T-helper 2 cell treated with Interferon-gamma antibody and Interleukin-4, amounts not matched to agents 5 μg/mL and 100 μg/mL, for 36 hours (primary cell): ENCODE data around the gene WDR73.
A peak's percentile ranks its signal among the peaks of the same experiment; 100 is the strongest.

Source experiments
- DNase-seq: peaks from one replicate; pipeline ENCODE4 v3.0.0; 2021; ENCODE audit warnings: low spot score
- H3K27ac Mint-ChIP-seq: one replicate; pipeline ENCODE4 v1.8.0; 2021; ENCODE audit warnings: mild to moderate bottlenecking, mixed read lengths
- H3K27me3 Mint-ChIP-seq: one replicate; pipeline ENCODE4 v1.8.0; 2021; ENCODE audit warnings: low read depth, mixed read lengths
- H3K36me3 Mint-ChIP-seq: one replicate; pipeline ENCODE4 v1.8.0; 2021; ENCODE audit warnings: low read depth, mixed read lengths
- H3K4me1 Mint-ChIP-seq: one replicate; pipeline ENCODE4 v1.8.0; 2021; ENCODE audit warnings: low read depth, mixed read lengths
- H3K4me3 Mint-ChIP-seq: one replicate; pipeline ENCODE4 v1.8.0; 2022; ENCODE audit warnings: mild to moderate bottlenecking, moderate library complexity, mixed read lengths
- H3K9me3 Mint-ChIP-seq: one replicate; pipeline ENCODE4 v1.8.0; 2021; ENCODE audit warnings: mixed read lengths

Gene WDR73

DNA sequence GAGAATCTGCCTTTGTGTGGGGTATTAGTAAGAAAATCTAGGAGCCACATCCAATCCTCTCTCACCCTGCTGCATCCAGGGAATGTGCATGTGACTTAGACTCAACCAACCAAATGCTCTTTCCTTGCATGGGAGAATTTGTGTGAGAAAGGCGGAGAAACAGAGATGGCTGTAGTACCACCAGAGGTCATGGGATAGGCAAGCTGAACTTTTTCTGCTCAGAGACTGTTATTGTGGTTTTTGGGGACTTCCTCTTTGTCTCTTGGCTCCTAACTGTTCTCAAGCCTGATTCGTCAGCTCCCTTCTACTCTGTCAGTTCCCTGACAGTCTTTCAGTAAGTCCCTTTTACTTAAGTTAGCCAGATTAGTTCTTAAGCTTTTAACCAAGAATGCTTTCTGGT is 55.8 kb downstream of the WDR73 start:
- H3K27me3 Mint-ChIP-seq: no peaks in the 10 kb centered on the region
- peaks cover 44% of the 10 kb centered on the region for H3K4me1 Mint-ChIP-seq
- peak overlapping the region; percentile 79 for H3K27ac Mint-ChIP-seq
- no peaks in the 10 kb centered on the region for H3K9me3 Mint-ChIP-seq
- H3K4me3 Mint-ChIP-seq: peak overlapping the region; percentile 64
- peak; percentile 27 for DNase-seq
- peaks cover 2% of the 10 kb centered on the region for H3K36me3 Mint-ChIP-seq

DNA sequence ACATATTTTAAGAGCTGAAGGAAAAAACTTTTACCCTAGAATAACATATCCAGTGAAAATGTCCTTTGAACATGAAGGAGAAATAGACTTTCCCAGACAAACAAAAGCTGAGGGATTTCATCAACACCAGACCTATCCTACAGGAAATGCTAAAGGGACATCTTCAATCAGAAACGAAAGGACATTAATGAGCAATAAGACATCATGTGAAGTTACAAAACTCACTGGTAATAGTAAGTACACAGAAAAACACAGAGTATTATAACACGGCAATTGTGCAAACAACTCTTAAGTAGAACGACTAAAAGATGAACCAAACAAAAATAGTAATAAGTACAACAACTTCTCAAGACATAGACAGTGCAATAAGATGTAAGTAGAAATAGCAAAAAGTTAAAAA is 56.8 kb downstream of the WDR73 start:
- Mint-ChIP-seq H3K9me3 (no peaks in the 10 kb centered on the region), H3K27me3 (peaks cover 3% of the 10 kb centered on the region), H3K36me3 (peaks cover 2% of the 10 kb centered on the region), H3K4me1 (peaks cover 40% of the 10 kb centered on the region), H3K27ac (no peak overlapping the region), H3K4me3 (no peak overlapping the region)
- DNase-seq: no peak

DNA sequence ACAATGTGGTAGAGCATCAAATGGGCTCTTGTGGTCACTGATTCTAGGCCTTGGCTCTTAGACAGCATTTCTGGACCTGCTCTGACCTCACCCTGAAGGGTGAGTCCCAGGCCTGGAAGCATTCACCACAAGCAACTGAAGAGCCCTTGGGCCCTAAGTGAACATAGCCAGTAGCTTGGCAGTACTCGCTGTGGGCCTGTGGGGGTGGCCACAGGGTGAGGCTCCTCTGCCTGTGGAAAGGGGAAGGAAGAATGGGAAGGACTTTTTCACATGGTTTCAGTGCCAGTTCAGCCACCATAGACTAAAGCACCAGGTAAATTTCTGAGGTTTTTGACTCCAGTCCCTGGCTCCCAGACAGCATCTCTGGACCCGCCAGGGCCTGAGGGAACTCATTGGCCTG is 58.4 kb downstream of the WDR73 start:
- no peak for DNase-seq
- H3K27ac Mint-ChIP-seq: no peak overlapping the region
- no peak overlapping the region for H3K4me3 Mint-ChIP-seq
- peaks cover 40% of the 10 kb centered on the region for H3K4me1 Mint-ChIP-seq
- peaks cover 3% of the 10 kb centered on the region for H3K27me3 Mint-ChIP-seq
- peaks cover 2% of the 10 kb centered on the region for H3K36me3 Mint-ChIP-seq
- H3K9me3 Mint-ChIP-seq: no peaks in the 10 kb centered on the region

DNA sequence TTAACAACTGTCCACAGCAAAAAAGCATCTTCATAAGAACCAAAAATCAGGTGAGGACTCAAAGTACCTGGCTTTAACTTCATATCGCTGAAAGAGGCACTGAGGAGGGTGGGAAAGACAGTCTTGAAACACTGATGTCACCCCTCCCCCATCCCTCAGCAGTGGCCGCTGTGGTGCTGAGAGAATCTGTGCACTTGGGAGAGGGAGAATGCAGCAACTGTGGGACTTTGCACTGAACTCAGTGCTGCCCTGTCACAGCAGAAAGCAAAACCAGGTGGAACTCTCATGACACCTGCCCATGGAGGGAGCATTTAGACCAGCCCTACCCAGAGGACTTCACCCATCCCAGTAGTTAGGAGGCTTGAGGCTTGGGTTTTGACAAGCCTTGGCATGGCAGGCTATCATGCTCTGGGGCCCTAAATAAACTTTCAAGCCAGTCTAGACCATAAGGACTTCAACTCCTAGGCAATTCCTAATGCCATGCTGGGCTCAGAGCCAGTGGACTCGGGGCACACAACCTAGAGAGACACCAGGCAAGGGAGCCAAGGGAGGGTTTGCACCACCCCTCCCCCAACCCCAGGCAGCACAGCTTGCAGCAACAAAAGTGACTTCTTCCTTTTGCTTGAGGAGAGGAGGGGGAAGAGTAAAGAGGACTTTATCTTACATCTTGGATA is 59.3 kb downstream of the WDR73 start:
- no peak overlapping the region for H3K4me3 Mint-ChIP-seq
- H3K4me1 Mint-ChIP-seq: peaks cover 33% of the 10 kb centered on the region
- no peak overlapping the region for H3K27ac Mint-ChIP-seq

DNA sequence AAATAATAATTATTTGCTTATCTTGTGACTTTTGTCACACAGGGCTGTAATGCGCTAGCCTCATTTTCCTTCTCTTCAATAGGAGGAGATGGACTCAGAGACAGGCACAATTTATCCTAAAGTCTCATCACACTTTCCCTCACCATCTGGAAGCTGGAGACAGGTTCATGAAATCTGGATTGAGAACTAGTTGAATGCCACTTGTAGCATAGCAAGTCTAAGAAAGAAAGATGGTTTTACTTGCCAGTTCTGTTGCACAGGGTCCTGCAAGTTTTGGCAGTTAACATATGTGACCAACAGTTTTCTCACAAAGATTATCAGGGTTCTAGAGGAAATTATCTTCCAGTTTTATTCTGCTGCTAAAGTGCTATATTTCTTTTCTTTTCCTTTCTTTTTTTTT is 62.3 kb downstream of the WDR73 start:
- Mint-ChIP-seq H3K4me3 (no peak overlapping the region), H3K36me3 (no peaks in the 10 kb centered on the region), H3K27ac (no peak overlapping the region), H3K9me3 (no peaks in the 10 kb centered on the region), H3K4me1 (peaks cover 8% of the 10 kb centered on the region), H3K27me3 (peaks cover 3% of the 10 kb centered on the region)
- DNase-seq: no peak

More for the DNA sequence above, 59.3 kb downstream of the WDR73 start:
- peaks cover 3% of the 10 kb centered on the region for H3K27me3 Mint-ChIP-seq
- no peaks in the 10 kb centered on the region for H3K9me3 Mint-ChIP-seq
- peaks cover 2% of the 10 kb centered on the region for H3K36me3 Mint-ChIP-seq
- DNase-seq: no peak

DNA sequence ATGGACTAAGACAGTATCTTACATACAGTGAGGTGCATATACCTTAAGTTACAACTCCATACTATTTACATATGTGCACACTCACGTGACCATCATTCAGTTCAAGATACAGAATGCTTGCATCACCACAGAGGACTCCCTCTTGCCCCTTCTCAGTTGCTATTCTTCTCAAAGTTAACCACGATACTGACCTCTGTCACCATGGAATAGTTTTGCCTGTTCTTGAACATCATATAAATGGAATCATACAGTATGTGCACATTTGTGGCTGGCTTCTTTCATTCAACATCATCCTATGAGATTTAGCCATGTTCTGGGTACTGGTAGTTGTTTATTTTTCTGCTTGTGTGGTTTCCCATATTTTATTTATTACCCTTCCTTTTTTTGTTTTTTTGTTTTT is 63.7 kb downstream of the WDR73 start:
- no peak overlapping the region for H3K27ac Mint-ChIP-seq
- H3K4me3 Mint-ChIP-seq: no peak overlapping the region
- no peaks in the 10 kb centered on the region for H3K9me3 Mint-ChIP-seq
- peaks cover 7% of the 10 kb centered on the region for H3K27me3 Mint-ChIP-seq
- no peaks in the 10 kb centered on the region for H3K36me3 Mint-ChIP-seq
- H3K4me1 Mint-ChIP-seq: peaks cover 8% of the 10 kb centered on the region
- DNase-seq: no peak
